Activated CD4-positive, alpha-beta T cell treated with anti-CD3 and anti-CD28 coated beads, Interleukin-2, amount 50 U/mL, for 16 hours (primary cell): Measurements from ENCODE around the gene CNFN.
"Not testable (repeated sequence)": the region's sequence is repeated elsewhere in the genome, so short reads cannot be mapped to it uniquely, and the experiment has no call there.

ENCODE experiments used
- DNase-seq: peaks from one replicate; pipeline ENCODE4 v3.0.0-alpha.2; 2020

CNFN gene

GRCh38 chr19:42348211-42348610, 41.9 kb downstream of the CNFN start:
- DNase-seq = no peak

- no peak for DNase-seq
Measured at GRCh38 chr19:42345191-42345812, 44.8 kb downstream of the CNFN start.

- no peak for DNase-seq
Measured at GRCh38 chr19:42344336-42344893, 45.7 kb downstream of the CNFN start.

- DNase-seq = no peak
Measured at GRCh38 chr19:42343344-42344110, 46.6 kb downstream of the CNFN start.

- not testable (repeated sequence) for DNase-seq
Measured at GRCh38 chr19:42339922-42340321, 50.2 kb downstream of the CNFN start.

GRCh38 chr19:42339126-42339860, 50.8 kb downstream of the CNFN start:
- DNase-seq = not testable (repeated sequence)
